H9 (cell line): ENCODE data around the gene NOBOX. TPM values are rescaled to one million over a fixed set of nuclear protein-coding genes. Genes with fewer than 3 reads are reported as not detected.

Experiments
- DNase-seq: peaks from one replicate; pipeline ENCODE4 v3.0.0-alpha.2; 2017
- H2AFZ ChIP-seq: one replicate; pipeline ENCODE4 v1.6.1; 2013; ENCODE audit warnings: mild to moderate bottlenecking, low read length, control low read depth, moderate library complexity
- H2AK5ac ChIP-seq: 2 replicates; pipeline ENCODE4 v1.6.1; 2013; ENCODE audit warnings: low read length, control low read depth, mixed read lengths; ENCODE audit not compliant: insufficient read length
- H2BK120ac ChIP-seq: one replicate; pipeline ENCODE4 v1.6.1; 2013; ENCODE audit warnings: low read depth, mild to moderate bottlenecking, low read length, control low read depth, inconsistent platforms; ENCODE audit not compliant: poor library complexity, severe bottlenecking
- H2BK12ac ChIP-seq: 2 replicates; pipeline ENCODE4 v1.6.1; 2013; ENCODE audit warnings: low read length, control low read depth, mixed read lengths, low read depth; ENCODE audit not compliant: insufficient read length
- H2BK15ac ChIP-seq: 2 replicates; pipeline ENCODE4 v1.6.1; 2013; ENCODE audit warnings: low read depth, low read length, control low read depth
- H2BK20ac ChIP-seq: one replicate; pipeline ENCODE4 v1.6.1; 2013; ENCODE audit warnings: low read depth, mild to moderate bottlenecking, low read length, control low read depth, inconsistent platforms; ENCODE audit not compliant: poor library complexity, severe bottlenecking
- H2BK5ac ChIP-seq: 2 replicates; pipeline ENCODE4 v1.6.1; 2013; ENCODE audit warnings: low read length, control low read depth, mixed read lengths; ENCODE audit not compliant: insufficient read length
- H3K14ac ChIP-seq: 2 replicates; pipeline ENCODE4 v1.6.1; 2013; ENCODE audit warnings: low read length, control low read depth; ENCODE audit not compliant: insufficient read depth
- H3K18ac ChIP-seq: 2 replicates; pipeline ENCODE4 v1.6.1; 2013; ENCODE audit warnings: low read depth, mild to moderate bottlenecking, mixed read lengths, low read length, control low read depth; ENCODE audit not compliant: insufficient read length
- H3K23ac ChIP-seq: 2 replicates; pipeline ENCODE4 v1.6.1; 2013; ENCODE audit warnings: low read length, control low read depth, mixed read lengths, low read depth; ENCODE audit not compliant: insufficient read length
- H3K23me2 ChIP-seq: 2 replicates; pipeline ENCODE4 v1.6.1; 2013; ENCODE audit warnings: low read depth, mild to moderate bottlenecking, mixed read lengths, low read length, control low read depth; ENCODE audit not compliant: insufficient read length, poor library complexity, severe bottlenecking
- H3K27ac ChIP-seq: 2 replicates; pipeline ENCODE4 v1.5.1; 2013; ENCODE audit warnings: low read length, control low read depth, mixed read lengths, low read depth; ENCODE audit not compliant: insufficient read length
- H3K27me3 ChIP-seq: 2 replicates; pipeline ENCODE4 v1.6.1; 2013; ENCODE audit warnings: low read length, control low read depth, inconsistent platforms; ENCODE audit not compliant: insufficient read depth
- H3K4ac ChIP-seq: 2 replicates; pipeline ENCODE4 v1.6.1; 2013; ENCODE audit warnings: low read depth, mild to moderate bottlenecking, control low read depth, inconsistent platforms, low read length, moderate library complexity
- H3K4me1 ChIP-seq: 2 replicates; pipeline ENCODE4 v1.6.1; 2013; ENCODE audit warnings: low read length, control low read depth, inconsistent platforms; ENCODE audit not compliant: insufficient read depth
- H3K4me2 ChIP-seq: 2 replicates; pipeline ENCODE4 v1.6.1; 2013; ENCODE audit warnings: low read length, control low read depth, mixed read lengths; ENCODE audit not compliant: insufficient read length, insufficient read depth
- H3K56ac ChIP-seq: 2 replicates; pipeline ENCODE4 v1.6.1; 2013; ENCODE audit warnings: low read depth, mild to moderate bottlenecking, mixed read lengths, low read length, control low read depth; ENCODE audit not compliant: insufficient read length
- H3K79me1 ChIP-seq: 2 replicates; pipeline ENCODE4 v1.6.1; 2013; ENCODE audit warnings: low read depth, mild to moderate bottlenecking, moderate library complexity, low read length, control low read depth, inconsistent platforms; ENCODE audit not compliant: insufficient read depth, poor library complexity, severe bottlenecking
- H3K79me2 ChIP-seq: 2 replicates; pipeline ENCODE4 v1.6.1; 2013; ENCODE audit warnings: low read length, control low read depth, inconsistent platforms; ENCODE audit not compliant: insufficient read depth
- H3K9ac ChIP-seq: 2 replicates; pipeline ENCODE4 v1.6.1; 2013; ENCODE audit warnings: low read length, control low read depth, mixed read lengths; ENCODE audit not compliant: insufficient read length; ENCODE audit errors: extremely low read depth
- H3K9me3 ChIP-seq: one replicate; pipeline ENCODE4 v1.6.1; 2013; ENCODE audit warnings: low read depth, low read length, inconsistent platforms; ENCODE audit not compliant: control insufficient read depth
- H3T11ph ChIP-seq: one replicate; pipeline ENCODE4 v1.6.1; 2013; ENCODE audit warnings: mild to moderate bottlenecking, low read length, control low read depth, inconsistent platforms
- H4K20me1 ChIP-seq: one replicate; pipeline ENCODE4 v1.6.1; 2013; ENCODE audit not compliant: control insufficient read depth, insufficient read length, insufficient read depth
- H4K5ac ChIP-seq: 2 replicates; pipeline ENCODE4 v1.6.1; 2013; ENCODE audit warnings: low read depth, mild to moderate bottlenecking, mixed read lengths, low read length, control low read depth; ENCODE audit not compliant: insufficient read length
- H4K8ac ChIP-seq: replicated peaks from 2 replicates; pipeline ENCODE4 v1.6.1; 2013; ENCODE audit warnings: low read length, control low read depth, mixed read lengths, low read depth; ENCODE audit not compliant: insufficient read length
- H4K91ac ChIP-seq: 2 replicates; pipeline ENCODE4 v1.6.1; 2013; ENCODE audit warnings: low read depth, mild to moderate bottlenecking, moderate library complexity, mixed read lengths, low read length, control low read depth; ENCODE audit not compliant: insufficient read length
- H3K27ac Mint-ChIP-seq, 3 experiments: 2 replicates in 2 of 3; 3 replicates in 1 of 3; pipeline ENCODE4 v1.8.0; 2020 to 2021; ENCODE audit warnings: mixed read lengths in 3 of 3, mild to moderate bottlenecking in 1 of 3, moderate library complexity in 1 of 3
- H3K27me3 Mint-ChIP-seq: 2 replicates; pipeline ENCODE4 v1.8.0; 2021; ENCODE audit warnings: low read depth, mild to moderate bottlenecking, moderate library complexity, mixed read lengths
- H3K36me3 Mint-ChIP-seq, 3 experiments: 2 replicates in 2 of 3; 3 replicates in 1 of 3; pipeline ENCODE4 v1.8.0; 2020 to 2021; ENCODE audit warnings: low read depth in 3 of 3, mixed read lengths in 3 of 3; ENCODE audit not compliant: insufficient read depth in 1 of 3
- H3K4me1 Mint-ChIP-seq, 2 experiments: 2 replicates each; pipeline ENCODE4 v1.8.0; 2020; ENCODE audit warnings: mixed read lengths in 2 of 2
- H3K4me3 Mint-ChIP-seq, 2 experiments: 2 replicates in 1 of 2; 3 replicates in 1 of 2; pipeline ENCODE4 v1.8.0; 2020 to 2021; ENCODE audit warnings: mild to moderate bottlenecking in 2 of 2, mixed read lengths in 2 of 2, moderate library complexity in 1 of 2
- H3K9me3 Mint-ChIP-seq, 2 experiments: 2 replicates in 1 of 2; 3 replicates in 1 of 2; pipeline ENCODE4 v1.8.0; 2020; ENCODE audit warnings: mild to moderate bottlenecking in 2 of 2, mixed read lengths in 2 of 2, moderate library complexity in 1 of 2
- total RNA-seq: library from RNA; stranded (reverse); gene quantifications from 2 replicates; pipeline ENCODE4 v1.2.1, GENCODE V29; 2021
- TF ChIP-seq, protein P1 (sequence below): fragments of 200-600 bp; sonication (generic); conservative IDR thresholded peaks from 3 replicates; pipeline ENCODE4 v1.8.0; 2021; ENCODE audit warnings: antibody characterized with exemption, mild to moderate bottlenecking

Gene NOBOX
- total RNA-seq, 1 experiment from 2014 or later = not detected

DNA sequence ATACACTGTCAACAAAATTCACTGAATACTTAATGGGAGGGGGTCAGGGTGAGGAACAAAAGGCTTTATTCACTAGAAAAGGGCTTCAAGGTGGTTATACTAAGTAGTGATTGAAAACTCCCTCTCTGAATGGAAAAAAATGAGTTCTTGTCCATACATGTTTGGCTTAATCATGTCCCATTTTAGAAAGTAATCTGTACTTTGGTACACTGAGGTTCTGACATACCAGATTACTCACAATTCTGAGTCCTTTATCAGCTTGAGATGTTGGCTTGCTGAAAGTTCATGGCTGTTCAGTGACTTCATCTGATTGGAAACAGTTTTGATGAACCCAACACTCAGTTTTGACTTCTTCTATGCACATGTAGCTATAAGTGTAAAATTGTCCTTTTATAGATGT, 12.8 kb upstream of the NOBOX start:
- H3K4me1 ChIP-seq = peaks cover 4% of the 10 kb centered on the region; the same call in 1 of the 2 replicates
- no peak overlapping the region for H2BK20ac ChIP-seq
- no peak overlapping the region for H3T11ph ChIP-seq
- no peak overlapping the region for H3K4ac ChIP-seq
- H3K9ac ChIP-seq = no peak overlapping the region
- H2AK5ac ChIP-seq = no peak overlapping the region
- no peaks in the 10 kb centered on the region for H3K79me1 ChIP-seq
- no peaks in the 10 kb centered on the region for H3K79me2 ChIP-seq
- H3K23me2 ChIP-seq = no peaks in the 10 kb centered on the region
- H2BK15ac ChIP-seq = no peak overlapping the region
- no peak overlapping the region for H3K27ac Mint-ChIP-seq
- no peaks in the 10 kb centered on the region for H3K9me3 ChIP-seq
- no peak overlapping the region for H3K23ac ChIP-seq
- peaks cover 0 to 20% (median 4%) of the 10 kb centered on the region in 3 experiments; a peak in 5 of 7 replicates for H3K36me3 Mint-ChIP-seq
- no peaks in the 10 kb centered on the region for H3K27me3 ChIP-seq
- no peak overlapping the region for H2BK120ac ChIP-seq
- no peak overlapping the region for H2BK12ac ChIP-seq
- H4K20me1 ChIP-seq = no peaks in the 10 kb centered on the region
- H3K27me3 Mint-ChIP-seq = no peaks in the 10 kb centered on the region
- H4K91ac ChIP-seq = no peak overlapping the region
- no peak overlapping the region for H3K27ac ChIP-seq
- H3K9me3 Mint-ChIP-seq = peaks cover 9 to 12% of the 10 kb centered on the region in 2 experiments; a peak in 4 of 5 replicates
- no peak overlapping the region for H2AFZ ChIP-seq
- H3K4me2 ChIP-seq = no peak overlapping the region
- no peak overlapping the region for H2BK5ac ChIP-seq
- no peak overlapping the region for H3K4me3 Mint-ChIP-seq
- no peak overlapping the region for H3K14ac ChIP-seq
- H3K56ac ChIP-seq = no peak overlapping the region
- no peak overlapping the region for H4K8ac ChIP-seq
- H3K4me1 Mint-ChIP-seq = peaks cover 5 to 12% of the 10 kb centered on the region in 2 experiments
- H3K18ac ChIP-seq = no peak overlapping the region
- DNase-seq = no peak
- TF ChIP-seq, protein P1, sequence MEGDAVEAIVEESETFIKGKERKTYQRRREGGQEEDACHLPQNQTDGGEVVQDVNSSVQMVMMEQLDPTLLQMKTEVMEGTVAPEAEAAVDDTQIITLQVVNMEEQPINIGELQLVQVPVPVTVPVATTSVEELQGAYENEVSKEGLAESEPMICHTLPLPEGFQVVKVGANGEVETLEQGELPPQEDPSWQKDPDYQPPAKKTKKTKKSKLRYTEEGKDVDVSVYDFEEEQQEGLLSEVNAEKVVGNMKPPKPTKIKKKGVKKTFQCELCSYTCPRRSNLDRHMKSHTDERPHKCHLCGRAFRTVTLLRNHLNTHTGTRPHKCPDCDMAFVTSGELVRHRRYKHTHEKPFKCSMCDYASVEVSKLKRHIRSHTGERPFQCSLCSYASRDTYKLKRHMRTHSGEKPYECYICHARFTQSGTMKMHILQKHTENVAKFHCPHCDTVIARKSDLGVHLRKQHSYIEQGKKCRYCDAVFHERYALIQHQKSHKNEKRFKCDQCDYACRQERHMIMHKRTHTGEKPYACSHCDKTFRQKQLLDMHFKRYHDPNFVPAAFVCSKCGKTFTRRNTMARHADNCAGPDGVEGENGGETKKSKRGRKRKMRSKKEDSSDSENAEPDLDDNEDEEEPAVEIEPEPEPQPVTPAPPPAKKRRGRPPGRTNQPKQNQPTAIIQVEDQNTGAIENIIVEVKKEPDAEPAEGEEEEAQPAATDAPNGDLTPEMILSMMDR = no peak
- H4K5ac ChIP-seq = no peak overlapping the region
